GM12891 (cell line): ENCODE results near the gene JPH3.

Experiments
- POLR2AphosphoS5 ChIP-seq: IDR thresholded peaks from 2 replicates; pipeline ENCODE4 v1.6.1; 2011; ENCODE audit warnings: low read depth, low read length, control low read depth
- POU2F2 ChIP-seq: IDR thresholded peaks from 2 replicates; pipeline ENCODE4 v1.6.1; 2011; ENCODE audit warnings: low read depth, mild to moderate bottlenecking, control low read depth, low read length, moderate library complexity

- no peak for TF ChIP-seq POU2F2
- TF ChIP-seq POLR2AphosphoS5, result no peak
Measured at GRCh38 chr16:87729266-87729954, 127.1 kb downstream of the JPH3 start.
